NK-92 (cell line): Measurements from ENCODE around the gene RGS3.

Experiments
- DNase-seq: peaks from one replicate; lab custom pipeline; 2025; ENCODE audit not compliant: unreplicated experiment; lab: John Stamatoyannopoulos, UW

Gene RGS3

DNA sequence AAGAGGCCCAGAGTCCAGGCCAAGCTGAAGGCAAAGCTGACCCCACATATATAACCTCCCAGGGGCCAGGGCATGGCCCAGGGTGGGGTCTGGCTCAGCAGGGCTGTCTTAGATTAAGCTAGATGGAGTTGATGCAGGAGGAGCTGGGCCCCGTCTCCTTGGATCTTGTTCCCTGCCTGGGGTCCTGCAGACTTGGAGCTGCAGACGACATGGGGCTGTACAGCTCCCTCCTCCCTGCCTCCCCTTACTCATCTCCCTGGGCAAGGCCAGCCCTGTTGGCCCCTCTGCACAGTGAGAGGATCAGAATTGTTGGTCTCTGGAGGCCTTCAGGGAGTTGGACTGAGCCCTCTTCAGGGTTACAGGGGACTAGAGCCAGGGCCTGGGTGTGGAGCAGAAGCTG, 134.9 kb downstream of the RGS3 start:
- DNase-seq, result no peak

DNA sequence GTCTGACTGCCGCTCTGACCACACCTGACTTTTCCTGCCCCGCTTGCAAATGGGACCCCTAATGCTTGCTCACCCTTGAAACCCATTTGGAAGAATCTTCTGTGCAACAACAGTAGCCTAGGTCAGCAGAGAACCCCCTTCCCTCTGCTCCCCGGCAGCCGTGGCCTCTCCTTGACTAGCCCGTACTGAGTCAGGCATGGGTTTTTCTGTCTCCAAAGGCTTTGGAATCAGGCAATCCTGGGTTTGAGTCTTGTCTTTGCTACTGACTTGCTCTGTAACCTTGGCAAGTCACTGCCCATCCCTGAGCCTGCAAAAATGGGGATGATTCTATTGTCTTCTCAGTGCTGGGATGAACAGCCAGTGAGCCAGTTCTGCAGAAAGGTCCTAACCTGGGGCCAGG, 135.4 kb downstream of the RGS3 start:
- no peak for DNase-seq

DNA sequence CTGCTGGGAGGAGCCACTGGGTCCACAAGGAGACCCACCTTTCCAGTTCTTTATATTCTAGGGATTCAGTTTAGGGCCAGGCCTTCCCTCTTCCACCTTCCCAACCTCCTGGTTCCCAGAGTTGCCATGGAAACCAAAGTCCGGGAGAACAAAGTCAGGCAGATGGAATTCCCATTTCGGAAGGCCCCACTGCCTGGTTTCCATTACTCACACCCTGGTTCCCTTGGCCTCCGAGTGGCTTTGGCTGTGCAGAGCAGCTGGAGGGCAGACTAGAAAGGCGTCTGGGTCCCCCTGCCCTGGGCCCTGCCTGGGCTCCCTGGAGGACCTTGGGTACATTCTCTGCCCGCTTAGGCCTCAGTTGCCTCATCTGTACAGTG, 136.1 kb downstream of the RGS3 start:
- no peak for DNase-seq

DNA sequence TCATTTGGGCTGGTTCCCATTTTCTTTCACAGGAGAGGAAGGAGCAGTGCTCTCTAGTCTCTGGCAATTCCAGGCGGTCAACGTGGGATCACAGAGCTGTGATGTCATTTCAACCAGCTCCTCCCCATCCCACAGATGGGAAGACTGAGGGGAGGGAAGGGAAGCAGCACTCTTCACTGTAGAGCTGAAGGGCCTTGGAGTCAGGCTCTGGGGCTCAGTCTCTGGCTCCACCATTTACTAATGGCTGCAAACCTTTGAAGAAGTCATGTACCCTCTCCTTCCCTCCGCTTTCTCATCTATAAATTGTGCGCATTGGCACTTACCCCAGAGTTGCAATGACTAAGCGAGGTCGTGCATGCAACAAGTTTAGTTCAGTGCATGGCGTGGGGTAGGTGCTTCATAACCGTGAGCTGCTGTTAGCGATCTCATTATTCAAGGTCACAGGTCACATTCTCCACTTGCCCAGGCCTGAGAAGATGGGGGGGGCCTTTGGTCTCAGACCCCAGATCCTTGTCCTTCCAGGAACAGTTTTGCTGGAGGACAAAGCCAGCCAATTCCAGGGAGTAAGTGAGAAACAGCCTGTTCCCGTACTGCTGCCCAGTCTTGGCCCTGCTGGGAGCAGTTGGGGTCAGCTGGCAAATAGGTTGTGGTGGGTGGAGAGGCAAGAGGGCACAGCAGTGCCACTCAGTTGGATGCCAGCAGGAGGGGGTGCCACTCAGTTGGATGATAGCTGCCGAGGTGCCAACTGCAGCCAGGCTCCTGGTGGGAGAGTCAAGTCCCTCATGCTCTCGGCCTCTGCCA, 136.7 kb downstream of the RGS3 start:
- no peak for DNase-seq

DNA sequence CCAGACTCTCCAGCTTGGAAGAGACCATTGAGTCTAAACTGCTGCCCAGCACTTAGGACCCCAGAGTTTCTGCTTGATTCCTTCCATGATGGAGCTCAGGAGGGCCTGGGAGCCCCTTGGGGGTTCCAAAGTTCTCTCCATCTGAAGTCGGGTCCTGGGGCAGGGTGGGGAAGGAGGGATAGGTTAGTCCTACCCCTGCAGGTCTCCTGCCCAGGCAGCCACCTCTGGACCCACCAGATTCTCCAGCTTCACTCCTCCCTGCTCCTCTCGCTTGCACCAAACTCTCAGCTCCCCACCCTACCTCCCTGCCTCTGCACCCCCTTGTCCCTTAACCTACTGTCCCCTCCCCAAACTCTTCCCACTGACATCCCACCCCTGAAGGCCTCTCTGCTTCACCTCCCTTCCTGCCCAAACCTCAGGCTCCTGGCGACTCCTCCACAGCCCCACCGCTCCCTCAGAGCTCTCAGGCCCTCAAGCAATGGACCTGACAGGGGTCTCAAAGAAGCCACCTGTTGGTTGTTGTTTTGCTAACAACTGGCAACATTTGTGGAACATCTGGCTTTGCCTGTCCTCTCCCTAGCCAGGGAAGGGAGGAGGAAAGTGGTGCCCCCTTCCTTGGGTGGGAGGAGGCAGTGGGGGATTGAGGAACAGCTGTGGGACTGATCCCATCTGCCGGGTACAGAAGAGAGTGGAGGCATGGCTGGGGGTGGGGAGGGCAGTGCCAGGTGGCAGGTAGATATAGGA, 137.5 kb downstream of the RGS3 start:
- DNase-seq, result no peak

DNA sequence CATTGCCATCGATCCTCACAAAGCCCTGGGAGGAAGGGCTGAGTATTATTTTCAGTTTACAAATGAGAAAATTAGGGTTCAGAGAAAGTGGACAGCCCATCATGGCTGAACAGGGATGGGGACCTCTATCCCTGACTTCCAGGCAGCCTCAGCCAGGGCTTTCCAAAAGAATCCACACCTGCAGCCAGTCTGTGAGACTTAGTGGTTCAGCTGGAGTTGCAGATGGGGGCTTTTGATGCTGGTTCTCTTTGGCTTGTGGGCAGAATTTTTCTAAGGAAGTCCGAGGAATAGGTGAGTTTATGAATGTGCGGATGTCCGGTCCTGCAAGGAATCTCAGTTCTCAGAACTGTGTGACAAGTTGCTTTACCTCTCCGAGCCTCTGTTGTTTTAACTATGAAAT, 138.1 kb downstream of the RGS3 start:
- DNase-seq, result no peak

DNA sequence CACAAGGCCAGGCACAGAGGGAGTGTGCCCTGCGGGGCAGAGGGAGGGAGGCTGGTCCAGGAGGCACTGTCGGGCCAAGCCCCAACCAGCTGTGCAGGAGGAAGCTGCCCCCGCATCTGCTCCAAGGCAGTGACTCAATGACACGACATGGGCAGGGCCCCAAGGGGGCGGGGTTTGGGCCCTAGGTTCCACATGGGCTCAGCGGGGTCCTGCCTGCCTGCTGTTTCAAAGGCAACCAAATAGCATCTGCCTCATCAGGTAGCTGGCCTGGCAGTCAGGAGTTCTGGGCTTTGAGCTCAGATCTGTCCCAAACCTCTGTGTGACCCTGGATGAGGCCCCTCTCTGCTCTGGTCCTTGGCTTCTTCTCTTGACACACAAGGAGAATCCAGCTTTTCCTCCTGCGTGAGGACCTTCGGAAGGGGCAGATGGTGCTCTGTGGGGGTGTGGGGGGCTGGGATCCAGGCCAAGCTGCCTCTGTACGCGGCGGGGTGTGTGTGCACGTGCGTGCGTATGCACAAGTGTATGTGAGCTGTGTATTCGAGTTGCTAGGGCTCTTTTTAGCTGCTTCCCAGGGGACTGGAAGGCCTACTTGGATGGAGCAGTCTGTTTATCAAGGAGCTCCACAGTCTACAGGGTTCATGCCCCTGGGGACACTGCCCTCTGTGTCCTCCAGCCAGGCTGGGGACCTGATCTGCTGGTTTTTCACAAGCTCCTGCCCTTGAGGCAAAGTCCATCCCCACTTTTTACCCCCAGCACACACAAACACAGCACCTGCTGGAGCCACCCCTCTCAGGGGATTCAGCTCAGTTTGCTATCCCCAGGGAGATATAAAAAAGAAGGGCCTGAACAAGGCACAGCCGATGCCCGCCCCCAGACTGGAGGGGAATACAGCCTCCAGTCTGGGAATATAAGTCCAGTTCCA, 138.9 kb downstream of the RGS3 start:
- no peak for DNase-seq

DNA sequence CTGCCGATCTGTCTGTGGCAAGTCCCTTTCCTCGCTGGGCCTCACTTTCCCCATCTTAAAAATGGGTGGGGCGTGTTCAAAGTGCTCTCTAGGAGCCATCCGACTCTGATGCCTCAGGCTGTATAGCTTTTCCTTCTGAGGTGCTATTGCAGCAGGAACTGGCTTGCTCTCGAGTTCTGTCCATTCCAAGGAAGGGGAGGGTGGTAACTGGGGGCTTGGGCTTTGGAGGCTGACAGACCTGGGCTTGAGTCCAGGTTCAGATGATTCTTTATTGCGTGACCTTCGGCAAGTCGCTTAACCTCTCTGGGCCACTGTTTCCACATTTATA, 139.5 kb downstream of the RGS3 start:
- DNase-seq, result no peak

DNA sequence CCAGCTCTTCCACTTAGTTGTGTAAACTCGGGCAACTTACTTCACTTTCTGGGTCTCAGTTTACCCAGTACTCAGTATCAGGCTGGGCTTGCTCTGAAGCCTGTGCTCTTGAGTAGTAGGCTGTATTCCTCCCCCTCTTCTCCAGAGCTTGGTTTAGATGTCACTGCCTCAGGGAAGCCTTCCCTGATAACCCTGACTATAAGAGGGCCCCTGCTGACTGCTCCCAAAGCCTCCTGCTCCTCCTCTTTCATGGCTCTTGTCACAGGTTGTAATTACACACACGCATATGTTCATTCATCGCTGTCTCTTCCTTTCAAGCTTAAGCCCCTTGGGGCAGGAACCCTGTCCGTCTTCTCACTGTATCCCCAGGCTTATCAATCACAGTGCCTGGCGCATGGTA, 140.2 kb downstream of the RGS3 start:
- no peak for DNase-seq

DNA sequence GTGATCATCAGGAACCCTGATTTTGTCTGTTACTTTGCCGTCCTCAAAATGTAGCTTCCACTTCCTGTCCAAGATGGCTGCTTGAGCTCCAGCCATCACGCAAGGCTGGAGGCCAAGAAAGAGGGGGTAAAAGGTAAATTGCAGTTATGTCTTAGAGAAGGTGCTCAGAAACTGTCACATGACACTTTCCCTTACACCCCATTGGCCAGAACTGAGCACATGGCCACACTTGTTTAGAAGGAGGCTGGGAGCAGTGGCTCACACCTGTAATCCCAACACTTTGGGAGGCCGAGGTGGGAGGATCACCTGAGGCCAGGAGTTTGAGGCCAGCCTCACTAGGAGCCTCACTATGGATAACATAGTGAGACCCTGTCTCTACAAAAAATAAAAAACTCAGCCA, 140.9 kb downstream of the RGS3 start:
- no peak for DNase-seq

DNA sequence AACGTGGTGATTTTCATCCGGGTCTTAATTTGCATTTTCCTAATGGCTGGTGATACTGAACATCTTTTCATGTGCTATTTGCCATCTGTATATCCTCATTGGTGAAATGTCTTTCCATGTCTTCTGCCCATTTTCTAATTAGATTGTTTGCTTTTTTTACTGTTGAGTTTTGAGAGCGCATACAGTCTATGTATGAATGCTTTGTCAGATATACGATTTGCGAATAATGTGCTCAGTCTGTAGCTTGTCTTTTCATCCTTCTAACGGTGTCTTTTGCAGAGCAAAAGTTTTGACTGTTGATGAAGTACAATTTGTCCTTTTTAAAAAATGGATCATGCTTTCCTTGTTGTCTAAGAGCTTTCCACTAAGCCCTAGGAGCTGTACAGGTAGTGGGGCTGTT, 143.0 kb downstream of the RGS3 start:
- DNase-seq, result no peak

DNA sequence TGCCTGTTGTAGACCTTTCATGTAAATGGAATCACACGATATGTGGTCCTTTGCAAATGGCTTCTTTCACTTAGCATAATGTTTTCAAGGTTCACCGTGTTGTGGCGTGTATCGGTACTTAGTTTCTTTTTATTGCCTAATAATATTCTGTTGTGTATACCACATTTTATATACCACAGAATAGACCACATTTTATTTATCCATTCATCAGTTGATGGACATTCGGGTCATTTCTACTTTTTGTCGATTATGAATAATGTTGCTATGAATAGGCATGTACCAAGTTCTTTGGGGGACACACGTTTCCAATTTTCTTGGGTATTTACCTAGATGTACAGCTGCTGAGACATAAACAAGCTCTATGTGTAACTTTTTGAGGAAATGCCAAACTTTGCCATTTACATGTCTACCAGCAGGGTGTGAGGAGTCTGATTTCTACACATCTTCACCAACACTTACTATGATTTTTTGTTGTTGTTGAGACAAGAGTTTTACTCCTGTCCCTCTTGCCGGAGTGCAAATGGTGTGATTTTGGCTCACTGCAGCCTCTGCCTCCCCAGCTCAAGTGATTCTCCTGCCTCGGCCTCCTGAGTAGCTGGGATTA, 144.7 kb downstream of the RGS3 start:
- DNase-seq, result no peak

DNA sequence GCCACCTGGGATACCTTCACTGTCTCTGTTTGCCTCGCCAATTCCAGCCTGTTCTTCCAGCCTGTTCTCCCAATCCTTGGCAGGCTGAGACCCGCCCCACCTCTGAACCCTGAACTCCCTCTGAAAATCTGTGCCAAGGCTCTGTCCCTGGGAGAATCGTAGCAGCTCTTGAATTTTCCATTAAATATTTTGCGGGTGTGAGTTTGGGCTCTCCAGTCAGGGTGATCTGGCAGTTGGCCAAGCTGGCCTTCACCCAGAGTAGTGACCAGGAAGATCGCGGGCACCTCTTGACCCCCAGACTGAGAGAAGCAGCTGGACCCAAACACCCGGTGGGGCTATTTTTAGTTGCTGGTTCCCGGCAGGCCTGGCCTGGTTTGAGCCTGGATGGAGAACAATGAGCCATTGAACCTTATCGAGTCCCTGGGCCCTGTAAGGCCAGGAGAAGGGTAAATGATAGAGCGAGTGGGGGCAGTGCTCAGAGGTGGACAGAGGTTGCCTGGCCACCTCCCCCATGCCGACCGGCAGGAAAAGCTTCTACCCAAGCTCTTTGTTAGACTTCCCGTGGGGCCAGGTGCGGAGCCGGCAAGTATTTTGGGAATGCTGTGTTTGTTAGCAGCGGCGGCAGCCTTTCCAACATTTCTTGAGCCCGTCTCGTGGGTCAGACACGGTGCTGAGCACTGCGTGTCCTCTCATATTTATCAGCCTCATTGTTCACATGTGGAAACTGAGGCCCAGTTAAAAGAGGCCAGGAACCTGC, 146.2 kb downstream of the RGS3 start:
- DNase-seq, result no peak

DNA sequence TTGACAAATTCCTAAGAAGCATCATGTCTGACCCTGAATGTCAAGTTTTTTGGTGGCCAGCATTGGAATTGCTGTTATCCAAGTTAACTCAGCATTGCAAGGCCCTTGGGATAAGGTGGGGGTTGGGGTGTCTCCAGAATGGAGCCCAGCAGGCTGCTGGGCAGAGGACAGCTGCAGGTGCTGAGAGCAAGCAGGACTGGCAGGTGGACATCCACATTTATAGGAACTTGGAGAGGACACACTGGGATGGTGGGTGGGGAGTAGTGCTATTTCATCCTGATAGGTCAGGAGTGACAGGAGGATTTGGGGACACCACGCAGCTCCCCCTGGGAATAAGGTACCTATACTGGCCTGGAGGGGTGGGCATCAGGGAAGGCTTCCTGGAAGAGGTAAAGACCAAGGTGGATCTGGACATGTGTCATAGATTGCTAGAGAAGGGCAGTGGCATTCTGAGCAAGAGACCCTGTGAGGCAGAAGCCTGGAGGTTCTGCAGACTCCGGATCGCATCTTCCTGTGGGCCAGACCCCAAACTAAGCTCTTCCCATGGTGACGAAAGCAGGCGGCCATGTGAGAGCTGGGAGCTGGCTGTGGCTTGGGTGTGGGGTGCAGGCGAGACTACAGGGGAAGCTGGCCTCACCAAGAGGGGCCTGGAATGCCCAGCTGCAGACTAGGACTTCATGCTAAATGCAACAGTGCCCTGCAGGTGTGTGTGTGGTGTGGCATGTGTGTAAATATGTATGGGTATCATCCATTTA, 148.1 kb downstream of the RGS3 start:
- no peak for DNase-seq

DNA sequence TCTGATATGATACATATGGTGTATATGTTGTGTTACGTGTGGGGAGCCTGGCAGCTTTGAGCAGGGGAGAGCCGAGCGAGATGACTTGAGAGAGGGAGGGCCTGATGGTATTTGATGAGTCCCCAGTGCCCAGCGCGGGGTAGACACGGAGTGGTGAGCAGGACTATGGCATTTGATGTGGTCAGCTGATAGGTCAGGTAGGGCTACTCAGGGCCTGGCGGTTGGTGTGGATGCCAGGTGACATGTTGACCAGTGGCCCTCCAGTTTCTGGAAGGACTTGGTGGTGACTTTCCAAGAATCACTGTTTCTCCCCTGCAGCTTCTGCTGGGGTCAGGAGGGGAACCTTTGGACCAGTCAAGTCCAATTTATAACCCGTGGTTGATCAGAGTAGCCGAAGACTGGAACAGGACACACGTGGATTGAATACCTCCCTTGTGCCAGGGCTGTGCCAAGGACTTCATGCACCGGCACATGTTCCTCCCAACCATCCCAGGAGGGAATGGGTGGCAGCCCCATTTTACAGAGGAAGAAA, 148.8 kb downstream of the RGS3 start:
- no peak for DNase-seq

DNA sequence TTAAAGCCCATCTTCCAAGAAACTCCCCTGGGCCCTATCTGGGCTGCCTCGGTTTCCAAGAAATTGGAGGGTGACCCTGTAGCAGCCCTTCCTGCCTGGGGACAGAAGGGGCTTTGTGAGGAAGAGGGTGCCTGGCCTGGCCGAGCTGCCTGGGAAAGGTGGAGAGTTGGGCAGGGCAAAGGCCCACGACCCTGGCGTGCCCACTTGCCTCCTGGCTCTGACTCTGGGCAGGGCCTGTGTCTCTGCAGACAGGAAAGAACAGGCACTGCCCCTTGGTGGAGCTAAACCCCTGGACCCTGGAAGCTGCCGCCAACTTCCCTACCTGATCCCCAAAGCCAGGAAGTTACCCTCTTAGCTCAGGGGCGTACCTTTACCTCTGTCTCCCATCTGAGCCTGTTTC, 149.3 kb downstream of the RGS3 start:
- DNase-seq, result no peak

DNA sequence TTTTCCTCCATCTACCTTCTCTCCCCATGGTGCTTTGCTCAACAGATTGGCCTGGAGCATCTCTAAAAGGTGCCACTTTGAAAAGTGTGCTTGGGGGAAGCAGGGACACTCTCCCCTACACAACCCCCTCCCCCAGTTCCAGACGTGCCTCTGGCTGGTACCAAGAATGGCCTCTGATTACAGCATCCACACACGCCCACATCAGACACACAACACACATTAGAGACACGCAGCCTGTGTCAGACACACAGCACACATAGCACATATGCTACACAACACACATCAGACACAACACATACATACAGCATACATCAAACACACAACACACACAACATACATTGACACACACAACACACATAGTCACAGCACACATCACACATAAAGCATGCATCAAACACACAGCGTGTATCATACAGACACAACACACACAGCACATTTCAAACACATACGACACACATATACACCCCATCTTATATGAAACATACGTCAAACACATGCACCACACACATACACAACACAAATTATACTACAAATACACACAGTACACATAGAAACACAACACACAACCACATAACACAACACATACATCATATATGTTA, 150.4 kb downstream of the RGS3 start:
- no peak for DNase-seq

DNA sequence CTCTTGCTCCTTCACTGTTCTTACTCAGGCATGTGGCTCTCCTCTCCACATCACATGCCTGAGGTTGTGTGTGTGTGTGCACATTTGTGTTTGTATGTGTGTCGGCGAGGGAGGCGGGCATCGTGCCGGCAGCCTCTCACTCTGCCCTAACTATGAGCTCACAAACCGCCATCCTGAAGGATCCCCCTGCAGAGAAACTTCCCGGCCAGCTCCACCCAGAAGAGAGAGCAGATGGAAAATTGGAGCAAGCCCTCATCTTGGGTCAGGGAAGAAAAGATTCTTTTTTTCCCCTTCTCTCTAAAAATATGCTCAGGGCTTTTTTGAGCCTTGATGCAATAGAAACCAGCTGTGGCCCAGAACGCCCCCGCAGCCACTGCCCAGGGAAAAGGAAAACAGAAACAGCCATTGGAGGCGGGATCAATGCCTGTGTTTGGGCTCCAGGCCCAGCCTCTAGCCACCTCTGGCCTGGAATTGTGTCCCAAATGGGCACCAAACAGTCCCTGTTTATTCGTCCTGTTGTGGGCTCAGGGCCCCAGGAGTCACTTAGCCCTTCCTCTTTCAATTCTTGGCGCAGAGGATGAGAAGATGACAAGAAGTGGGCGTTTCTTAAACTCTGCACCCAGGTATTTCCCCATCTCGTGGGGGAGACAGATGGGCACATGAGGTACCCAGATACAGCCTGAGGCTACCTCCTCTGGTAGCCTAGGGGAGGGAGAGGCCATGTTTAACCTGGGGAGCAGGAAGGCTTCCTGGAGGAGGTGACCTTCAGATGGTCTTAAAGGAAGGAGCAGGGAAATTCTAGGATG, 151.5 kb downstream of the RGS3 start:
- no peak for DNase-seq
